GM12878 (cell line): ENCODE measurements around the gene ANKRD44. TPM values are rescaled to one million over a fixed set of nuclear protein-coding genes. Genes with fewer than 3 reads are reported as not detected.
A peak's percentile ranks its signal among the peaks of the same experiment; 100 is the strongest.

Experiments
- ATAC-seq: fragments of 200-7000 bp; cut with Tn5 transposase; 3 replicates; pipeline ENCODE4 v1.9.1; 2020; ENCODE audit warnings: mild to moderate bottlenecking, moderate library complexity
- BruUV-seq: library from RNA; stranded (reverse); fragments of 400-500 nt; replicated peaks from 2 replicates; lab custom pipeline; 2021; lab: Mats Ljungman, UMichigan
- CTCF ChIA-PET: fragments of 300-600 bp; sonication (Branson Sonifier 250); formaldehyde crosslinking; extraction: SDS; loops from one replicate; lab custom pipeline; 2021; ENCODE audit warnings: inconsistent platforms; lab: Yijun Ruan, JAX
- POLR2A ChIA-PET: fragments of 350-600 bp; formaldehyde crosslinking; extraction: SDS; loops from one replicate; lab custom pipeline; 2021; ENCODE audit warnings: inconsistent platforms; lab: Charles Lee
- RAD21 ChIA-PET: fragments of 300-600 bp; sonication (Branson Sonifier 250); formaldehyde crosslinking; loops from one replicate; lab custom pipeline; 2023; ENCODE audit warnings: antibody characterized with exemption; ENCODE audit not compliant: unreplicated experiment; lab: Charles Lee
- SMC1A ChIA-PET: fragments of 300-600 bp; sonication (Branson Sonifier 250); formaldehyde crosslinking; loops from one replicate; lab custom pipeline; 2023; ENCODE audit not compliant: unreplicated experiment, uncharacterized antibody; lab: Charles Lee
- DNase-seq: peaks from one replicate; pipeline ENCODE4 v3.0.0-alpha.2; 2011; ENCODE audit warnings: low read depth, low spot score
- FAIRE-seq: peaks from 3 replicates; lab custom pipeline; 2011; peaks lifted over from hg19 to GRCh38; lab: Jason Lieb, UNC
- H2AFZ ChIP-seq: 2 replicates; pipeline ENCODE4 v1.6.0; 2011; ENCODE audit warnings: low read depth, low read length, control low read depth; ENCODE audit not compliant: control insufficient read depth
- H3K27ac ChIP-seq: 2 replicates; pipeline ENCODE4 v1.5.1; 2011; ENCODE audit warnings: control low read depth; ENCODE audit not compliant: control insufficient read depth, insufficient read depth
- H3K27me3 ChIP-seq, 2 experiments: replicated peaks in 1 of 2; 2 replicates each; pipeline versions ENCODE4 v1.6.0 to v1.6.1; 2011; ENCODE audit warnings: low read length in 1 of 2; ENCODE audit not compliant: control insufficient read depth in 2 of 2, insufficient read depth in 2 of 2
- H3K36me3 ChIP-seq, 2 experiments: 2 replicates each; pipeline ENCODE4 v1.5.1; 2011; ENCODE audit warnings: low read length in 1 of 2; ENCODE audit not compliant: control insufficient read depth in 2 of 2, insufficient read depth in 2 of 2
- H3K4me1 ChIP-seq: 2 replicates; pipeline ENCODE4 v1.6.1; 2011; ENCODE audit warnings: mild to moderate bottlenecking, low read length, moderate library complexity, mixed read lengths; ENCODE audit not compliant: control insufficient read depth, insufficient read depth
- H3K4me2 ChIP-seq: 2 replicates; pipeline ENCODE4 v1.6.0; 2011; ENCODE audit warnings: control low read depth; ENCODE audit not compliant: control insufficient read depth, insufficient read depth
- H3K4me3 ChIP-seq: fragments of 200-600 bp; sonication (generic); 2 replicates; pipeline ENCODE4 v1.5.1; 2016
- H3K79me2 ChIP-seq: 2 replicates; pipeline ENCODE4 v1.6.0; 2011; ENCODE audit warnings: low read length; ENCODE audit not compliant: control insufficient read depth, insufficient read depth
- H3K9ac ChIP-seq: 2 replicates; pipeline ENCODE4 v1.8.0; 2011; ENCODE audit warnings: low read length, control low read depth, mixed read lengths; ENCODE audit not compliant: control insufficient read depth, insufficient read depth
- H3K9me3 ChIP-seq: replicated peaks from 3 replicates; pipeline ENCODE4 v1.5.1; 2011; ENCODE audit warnings: mild to moderate bottlenecking, low read length; ENCODE audit not compliant: control insufficient read depth, insufficient read depth
- H4K20me1 ChIP-seq: 2 replicates; pipeline ENCODE4 v1.6.0; 2011; ENCODE audit not compliant: control insufficient read depth, insufficient read depth
- WGBS: methylation state at CpG from one replicate; pipeline ENCODE4 v1.1.6; 2016; ENCODE audit warnings: low lambda C conversion rate; ENCODE audit not compliant: insufficient replicate concordance, insufficient coverage; ENCODE audit errors: missing lambda C conversion rate; 5-methylcytosine and 5-hydroxymethylcytosine counted together
- in situ Hi-C: fragments of 300-500 bp; cut with MboI; formaldehyde crosslinking; loops from 9 replicates; pipeline ENCODE4 v1.14.3; 2018; ENCODE audit warnings: mixed read lengths
- intact Hi-C: fragments of 100-400 bp; cut with micrococcal nuclease; formaldehyde crosslinking; loops from one replicate; pipeline ENCODE4 v1.14.2; 2022; ENCODE audit not compliant: unreplicated experiment
- polyA plus RNA-seq, 11 experiments: library from polyadenylated mRNA; depleted of rRNA in 4 of 11; unstranded in 6 of 11; stranded (reverse) in 5 of 11; fragments of >200 nt; fragmentation: Nextera tagmentation in 4 of 11; fragmentation: Illumina TruSeq in 1 of 11; extraction: Ambion mirVana in 4 of 11; extraction: Trizol in 1 of 11; gene quantifications; 1 replicate in 1 of 11; 2 replicates in 10 of 11; pipeline versions ENCODE4 v1.2.1 to v1.2.3, GENCODE V29; 2011 to 2016; ENCODE audit warnings: inconsistent platforms in 2 of 11, missing spikeins in 2 of 11, low read depth in 1 of 11
- total RNA-seq, 4 experiments: library from RNA; depleted of rRNA in 3 of 4; stranded (reverse); fragments of >200 nt in 3 of 4; fragmentation: Illumina TruSeq in 1 of 4; extraction: Trizol in 1 of 4; gene quantifications; 2 replicates each; pipeline versions ENCODE4 v1.2.1 to v1.2.3, GENCODE V29; 2013 to 2021
- TF ChIP-seq, protein P1 (sequence below): fragments of 450-650 bp; IDR thresholded peaks from 2 replicates; pipeline ENCODE4 v1.6.1; 2017; ENCODE audit warnings: mild to moderate bottlenecking, moderate library complexity
- TF ChIP-seq, protein P2 (sequence below): IDR thresholded peaks from 2 replicates; pipeline ENCODE4 v1.6.1; 2011; ENCODE audit warnings: borderline replicate concordance, low read depth, mild to moderate bottlenecking, moderate library complexity, mixed read lengths, low read length; ENCODE audit not compliant: insufficient read depth; ENCODE audit errors: extremely low read length

Gene ANKRD44
- total and polyA plus RNA-seq, 10 of the 15 experiments (the other 5 are each of a cell fraction or from before 2014, with no cell fraction given), result 19.1 to 99.1 (median 59.6) TPM

DNA sequence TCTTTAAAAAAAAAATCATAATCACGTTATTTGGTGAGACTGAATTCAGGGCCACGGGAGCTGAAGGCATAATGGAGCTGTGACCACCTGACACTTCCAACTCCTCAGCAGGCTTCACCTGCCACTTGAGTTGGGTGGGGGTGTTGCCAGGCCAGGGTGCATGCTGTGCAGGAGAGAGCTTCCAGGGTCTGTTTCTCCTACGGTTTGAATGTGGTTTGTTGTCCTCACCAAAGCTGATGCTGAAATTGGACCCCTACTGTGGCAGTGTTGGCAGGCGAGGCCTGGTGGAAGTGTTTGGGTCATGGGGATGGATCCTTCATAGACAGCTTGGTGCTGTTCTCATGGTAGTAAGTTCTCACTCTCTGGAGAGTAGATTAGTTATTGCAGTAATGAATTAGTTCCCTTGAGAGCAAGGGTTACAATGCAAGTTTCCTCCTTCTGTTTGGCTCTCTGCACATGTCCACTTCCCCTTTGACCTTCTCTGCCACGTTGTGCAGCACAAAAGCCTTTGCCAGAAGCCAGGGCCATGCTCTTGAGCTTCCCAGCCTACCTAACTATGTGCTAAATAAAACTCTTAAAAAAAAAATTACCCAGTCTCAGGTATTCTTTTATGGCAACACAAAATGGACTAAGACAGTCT lies 38.3 kb upstream of the ANKRD44 start:
- ChIA-PET SMC1A (interaction anchor here (0.8 to 2.3 kb wide), 2 partner anchors 9 to 79 kb away, joined by 3 to 6 read pairs; no protein-coding TSS in a partner anchor), POLR2A (no interaction called here), RAD21 (interaction anchor here (0.7 kb wide), 1 partner anchor 137 kb away, joined by 3 read pairs; no protein-coding TSS in a partner anchor)
- Histone ChIP-seq H3K79me2 (no peaks in the 10 kb centered on the region), H4K20me1 (no peaks in the 10 kb centered on the region), H3K36me3 (no peaks in the 10 kb centered on the region)
- no TSS peak for BruUV-seq
- intact Hi-C loops, result no loop called here
- TF ChIP-seq, protein P1, sequence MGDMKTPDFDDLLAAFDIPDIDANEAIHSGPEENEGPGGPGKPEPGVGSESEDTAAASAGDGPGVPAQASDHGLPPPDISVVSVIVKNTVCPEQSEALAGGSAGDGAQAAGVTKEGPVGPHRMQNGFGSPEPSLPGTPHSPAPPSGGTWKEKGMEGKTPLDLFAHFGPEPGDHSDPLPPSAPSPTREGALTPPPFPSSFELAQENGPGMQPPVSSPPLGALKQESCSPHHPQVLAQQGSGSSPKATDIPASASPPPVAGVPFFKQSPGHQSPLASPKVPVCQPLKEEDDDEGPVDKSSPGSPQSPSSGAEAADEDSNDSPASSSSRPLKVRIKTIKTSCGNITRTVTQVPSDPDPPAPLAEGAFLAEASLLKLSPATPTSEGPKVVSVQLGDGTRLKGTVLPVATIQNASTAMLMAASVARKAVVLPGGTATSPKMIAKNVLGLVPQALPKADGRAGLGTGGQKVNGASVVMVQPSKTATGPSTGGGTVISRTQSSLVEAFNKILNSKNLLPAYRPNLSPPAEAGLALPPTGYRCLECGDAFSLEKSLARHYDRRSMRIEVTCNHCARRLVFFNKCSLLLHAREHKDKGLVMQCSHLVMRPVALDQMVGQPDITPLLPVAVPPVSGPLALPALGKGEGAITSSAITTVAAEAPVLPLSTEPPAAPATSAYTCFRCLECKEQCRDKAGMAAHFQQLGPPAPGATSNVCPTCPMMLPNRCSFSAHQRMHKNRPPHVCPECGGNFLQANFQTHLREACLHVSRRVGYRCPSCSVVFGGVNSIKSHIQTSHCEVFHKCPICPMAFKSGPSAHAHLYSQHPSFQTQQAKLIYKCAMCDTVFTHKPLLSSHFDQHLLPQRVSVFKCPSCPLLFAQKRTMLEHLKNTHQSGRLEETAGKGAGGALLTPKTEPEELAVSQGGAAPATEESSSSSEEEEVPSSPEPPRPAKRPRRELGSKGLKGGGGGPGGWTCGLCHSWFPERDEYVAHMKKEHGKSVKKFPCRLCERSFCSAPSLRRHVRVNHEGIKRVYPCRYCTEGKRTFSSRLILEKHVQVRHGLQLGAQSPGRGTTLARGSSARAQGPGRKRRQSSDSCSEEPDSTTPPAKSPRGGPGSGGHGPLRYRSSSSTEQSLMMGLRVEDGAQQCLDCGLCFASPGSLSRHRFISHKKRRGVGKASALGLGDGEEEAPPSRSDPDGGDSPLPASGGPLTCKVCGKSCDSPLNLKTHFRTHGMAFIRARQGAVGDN, result no peak; the same call in 1 of the 2 replicates
- TF ChIP-seq, protein P2, sequence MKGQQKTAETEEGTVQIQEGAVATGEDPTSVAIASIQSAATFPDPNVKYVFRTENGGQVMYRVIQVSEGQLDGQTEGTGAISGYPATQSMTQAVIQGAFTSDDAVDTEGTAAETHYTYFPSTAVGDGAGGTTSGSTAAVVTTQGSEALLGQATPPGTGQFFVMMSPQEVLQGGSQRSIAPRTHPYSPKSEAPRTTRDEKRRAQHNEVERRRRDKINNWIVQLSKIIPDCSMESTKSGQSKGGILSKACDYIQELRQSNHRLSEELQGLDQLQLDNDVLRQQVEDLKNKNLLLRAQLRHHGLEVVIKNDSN, result no peak
- TF ChIP-seq, all 136 proteins: peak for 0
- Histone ChIP-seq H3K9me3 (no peaks in the 10 kb centered on the region), H3K4me2 (no peak overlapping the region), H3K4me3 (no peak overlapping the region), H3K4me1 (no peaks in the 10 kb centered on the region), H3K27ac (no peak overlapping the region), H3K9ac (no peak overlapping the region), H2AFZ (no peak overlapping the region), H3K27me3 (no peaks in the 10 kb centered on the region)
- FAIRE-seq (peak; percentile 44), ATAC-seq (no peak), DNase-seq (no peak)
- CTCF ChIA-PET, result interaction anchor here (0.9 to 2.1 kb wide), 3 partner anchors 12 to 236 kb away, joined by 4 to 5 read pairs (median 4); no protein-coding TSS in a partner anchor
- WGBS, result 52% methylated on average over 5 of the region's 5 CpGs
- in situ Hi-C loops, result no loop called here
